Measurements from ENCODE around the gene MECR.

GRCh38 chr1:29152046-29152805, 78.5 kb downstream of the MECR start:
- TF ChIP-seq CTCF (IDR thresholded peaks at IDR 0.05) (no peak), POLR2AphosphoS5 (IDR thresholded peaks at IDR 0.05) (no peak)
